ENCODE measurements around the gene PDZD2.

GRCh38 chr5:32099486-32100035, 460.6 kb downstream of the PDZD2 start:
- TF ChIP-seq CTCF (IDR thresholded peaks at IDR 0.05) (no peak), POLR2A (IDR thresholded peaks at IDR 0.05) (no peak), POLR2AphosphoS5 (IDR thresholded peaks at IDR 0.05) (no peak), EP300 (IDR thresholded peaks at IDR 0.05) (no peak)

Data from suprapubic skin (tissue), 4 donors.